OCI-LY3 (cell line): ENCODE results near the gene CLP1.

Source experiments
- EZH2phosphoT487 ChIP-seq: fragments of 200-600 bp; shearing (Covaris generic); IDR thresholded peaks from 2 replicates; pipeline ENCODE4 v1.6.1; 2018; ENCODE audit warnings: antibody characterized with exemption, mixed run types, low read depth
- TF ChIP-seq, protein P1 (sequence below): fragments of 200-600, 300-600 bp; sonication (generic); IDR thresholded peaks from 2 replicates; pipeline ENCODE4 v1.5.1; 2014; ENCODE audit warnings: antibody characterized with exemption, low read length, low read depth

DNA sequence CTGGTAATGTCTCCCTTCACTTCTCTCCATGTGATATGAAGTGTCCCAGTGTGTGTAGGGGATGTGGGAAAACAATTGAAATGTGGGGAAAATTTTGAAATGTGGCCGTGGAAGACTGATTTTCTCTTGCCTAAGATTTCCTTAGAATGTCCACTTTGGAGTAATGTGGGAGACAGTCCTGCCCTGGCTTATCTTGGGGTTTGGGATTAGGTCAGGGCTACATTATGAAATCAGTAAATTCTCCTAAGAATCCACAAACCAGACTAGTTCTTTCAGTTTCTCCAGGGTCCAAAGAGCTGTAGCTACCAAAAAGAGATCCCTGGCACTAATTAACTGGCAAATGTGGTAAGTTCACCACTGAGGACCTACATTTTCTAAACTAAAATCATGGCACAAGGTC lies 30.7 kb upstream of the CLP1 start:
- TF ChIP-seq, protein P1, sequence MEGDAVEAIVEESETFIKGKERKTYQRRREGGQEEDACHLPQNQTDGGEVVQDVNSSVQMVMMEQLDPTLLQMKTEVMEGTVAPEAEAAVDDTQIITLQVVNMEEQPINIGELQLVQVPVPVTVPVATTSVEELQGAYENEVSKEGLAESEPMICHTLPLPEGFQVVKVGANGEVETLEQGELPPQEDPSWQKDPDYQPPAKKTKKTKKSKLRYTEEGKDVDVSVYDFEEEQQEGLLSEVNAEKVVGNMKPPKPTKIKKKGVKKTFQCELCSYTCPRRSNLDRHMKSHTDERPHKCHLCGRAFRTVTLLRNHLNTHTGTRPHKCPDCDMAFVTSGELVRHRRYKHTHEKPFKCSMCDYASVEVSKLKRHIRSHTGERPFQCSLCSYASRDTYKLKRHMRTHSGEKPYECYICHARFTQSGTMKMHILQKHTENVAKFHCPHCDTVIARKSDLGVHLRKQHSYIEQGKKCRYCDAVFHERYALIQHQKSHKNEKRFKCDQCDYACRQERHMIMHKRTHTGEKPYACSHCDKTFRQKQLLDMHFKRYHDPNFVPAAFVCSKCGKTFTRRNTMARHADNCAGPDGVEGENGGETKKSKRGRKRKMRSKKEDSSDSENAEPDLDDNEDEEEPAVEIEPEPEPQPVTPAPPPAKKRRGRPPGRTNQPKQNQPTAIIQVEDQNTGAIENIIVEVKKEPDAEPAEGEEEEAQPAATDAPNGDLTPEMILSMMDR: no peak
- no peak for TF ChIP-seq EZH2phosphoT487
